Fibroblast of lung (primary cell): ENCODE data around the gene GSTA2.
"Not testable (repeated sequence)": the region's sequence is repeated elsewhere in the genome, so short reads cannot be mapped to it uniquely, and the experiment has no call there.

Source experiments
- CTCF ChIP-seq, 2 donors: IDR thresholded peaks in 1 of 2; conservative IDR thresholded peaks in 1 of 2; 1 replicate in 1 of 2; 2 replicates in 1 of 2; pipeline ENCODE4 v1.5.1; 2011 to 2012; ENCODE audit warnings: low read length in 2 of 2, control low read depth in 1 of 2, inconsistent platforms in 1 of 2, low read depth in 1 of 2, mild to moderate bottlenecking in 1 of 2
- EZH2 ChIP-seq: IDR thresholded peaks from 2 replicates; pipeline ENCODE4 v1.5.1; 2012; ENCODE audit warnings: low read length, control low read depth, mild to moderate bottlenecking; ENCODE audit errors: missing control alignments

GRCh38 chr6:52761673-52762491, 1.4 kb downstream of the GSTA2 start:
- not testable (repeated sequence) for TF ChIP-seq CTCF (conservative IDR thresholded peaks at IDR 0.05 in 1 of 2, IDR thresholded peaks at IDR 0.05 in 1 of 2; ENCODE audit: low read depth in 1 of 2, low read length in 2 of 2); EZH2
